Smooth muscle cell (in vitro differentiated cells): Measurements from ENCODE around the gene PCDHGA3. TPM values are rescaled to one million over a fixed set of nuclear protein-coding genes. Genes with fewer than 3 reads are reported as not detected.

Experiments used
- DNase-seq: peaks from one replicate; lab custom pipeline; 2025; ENCODE audit not compliant: unreplicated experiment; lab: John Stamatoyannopoulos, UW
- H2AFZ ChIP-seq: fragments of 200-600 bp; sonication (generic); 2 replicates; pipeline ENCODE4 v1.6.0; 2016; ENCODE audit warnings: antibody characterized with exemption, low read depth, mild to moderate bottlenecking
- H3F3A ChIP-seq: fragments of 200-600 bp; sonication (generic); 2 replicates; pipeline ENCODE4 v1.6.0; 2017; ENCODE audit warnings: antibody characterized with exemption, low read depth
- H3K27ac ChIP-seq: fragments of 200-600 bp; sonication (generic); 2 replicates; pipeline ENCODE4 v1.5.1; 2016; ENCODE audit warnings: low read depth, mild to moderate bottlenecking
- H3K27me3 ChIP-seq: fragments of 200-600 bp; sonication (generic); 2 replicates; pipeline ENCODE4 v1.6.1; 2016; ENCODE audit warnings: low read depth, mild to moderate bottlenecking
- H3K36me3 ChIP-seq: fragments of 200-600 bp; sonication (generic); 2 replicates; pipeline ENCODE4 v1.5.1; 2016; ENCODE audit warnings: low read depth
- H3K4me1 ChIP-seq: fragments of 200-600 bp; sonication (generic); 2 replicates; pipeline ENCODE4 v1.5.1; 2016; ENCODE audit warnings: low read depth
- H3K4me2 ChIP-seq: fragments of 200-600 bp; sonication (generic); 2 replicates; pipeline ENCODE4 v1.6.0; 2016; ENCODE audit warnings: mild to moderate bottlenecking
- H3K4me3 ChIP-seq: fragments of 200-600 bp; sonication (generic); 2 replicates; pipeline ENCODE4 v1.5.1; 2016; ENCODE audit warnings: mild to moderate bottlenecking
- H3K79me2 ChIP-seq: fragments of 200-600 bp; sonication (generic); 2 replicates; pipeline ENCODE4 v1.6.0; 2016; ENCODE audit warnings: low read depth, mild to moderate bottlenecking
- H3K9ac ChIP-seq: fragments of 200-600 bp; sonication (generic); 2 replicates; pipeline ENCODE4 v1.6.0; 2016; ENCODE audit warnings: low read depth
- H3K9me3 ChIP-seq: fragments of 200-600 bp; sonication (generic); replicated peaks from 2 replicates; pipeline ENCODE4 v1.5.1; 2016; ENCODE audit warnings: low read depth
- H4K20me1 ChIP-seq: fragments of 200-600 bp; sonication (generic); 2 replicates; pipeline ENCODE4 v1.6.0; 2016; ENCODE audit warnings: low read depth
- WGBS: methylation state at CpG from one replicate; pipeline ENCODE4 v1.1.7; 2016; ENCODE audit warnings: low lambda C conversion rate; 5-methylcytosine and 5-hydroxymethylcytosine counted together
- polyA plus RNA-seq: library from polyadenylated mRNA; unstranded; fragments of >200 nt; fragmentation: Nextera tagmentation; extraction: Ambion mirVana; gene quantifications from 2 replicates; pipeline ENCODE4 v1.2.1, GENCODE V29; 2016
- total RNA-seq: library from RNA; depleted of rRNA; stranded (reverse); fragments of >200 nt; gene quantifications from 2 replicates; pipeline ENCODE4 v1.2.3, GENCODE V29; 2014
- TF ChIP-seq, protein P1 (sequence below): fragments of 200-600 bp; sonication (generic); IDR thresholded peaks from 2 replicates; pipeline ENCODE4 v1.5.1; 2017; ENCODE audit warnings: borderline replicate concordance, mild to moderate bottlenecking, antibody characterized with exemption; ENCODE audit not compliant: insufficient read depth, poor library complexity, severe bottlenecking

Gene PCDHGA3
- total and polyA plus RNA-seq, 2 experiments from 2014 or later = not detected

DNA sequence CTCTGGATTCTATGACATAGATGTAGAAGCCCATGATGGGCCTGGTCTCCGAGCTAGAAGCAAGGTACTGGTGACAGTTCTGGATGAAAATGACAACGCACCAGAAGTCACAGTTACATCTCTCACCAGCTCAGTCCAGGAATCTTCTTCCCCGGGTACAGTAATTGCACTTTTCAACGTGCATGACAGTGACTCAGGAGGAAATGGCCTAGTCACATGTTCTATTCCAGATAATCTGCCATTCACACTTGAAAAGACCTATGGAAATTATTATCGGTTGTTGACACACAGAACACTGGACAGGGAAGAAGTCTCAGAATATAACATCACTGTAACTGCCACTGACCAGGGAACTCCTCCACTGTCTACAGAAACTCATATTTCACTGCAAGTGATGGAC is 12.5 kb downstream of the PCDHGA3 start:
- Histone ChIP-seq H3K79me2 (no peaks in the 10 kb centered on the region), H3K36me3 (no peaks in the 10 kb centered on the region), H3K27ac (no peak overlapping the region), H2AFZ (no peak overlapping the region), H4K20me1 (no peaks in the 10 kb centered on the region), H3K27me3 (no peaks in the 10 kb centered on the region), H3K4me3 (no peak overlapping the region), H3K9me3 (peaks cover 6% of the 10 kb centered on the region), H3K4me1 (no peaks in the 10 kb centered on the region), H3F3A (no peaks in the 10 kb centered on the region), H3K9ac (no peak overlapping the region), H3K4me2 (no peak overlapping the region)
- TF ChIP-seq, protein P1, sequence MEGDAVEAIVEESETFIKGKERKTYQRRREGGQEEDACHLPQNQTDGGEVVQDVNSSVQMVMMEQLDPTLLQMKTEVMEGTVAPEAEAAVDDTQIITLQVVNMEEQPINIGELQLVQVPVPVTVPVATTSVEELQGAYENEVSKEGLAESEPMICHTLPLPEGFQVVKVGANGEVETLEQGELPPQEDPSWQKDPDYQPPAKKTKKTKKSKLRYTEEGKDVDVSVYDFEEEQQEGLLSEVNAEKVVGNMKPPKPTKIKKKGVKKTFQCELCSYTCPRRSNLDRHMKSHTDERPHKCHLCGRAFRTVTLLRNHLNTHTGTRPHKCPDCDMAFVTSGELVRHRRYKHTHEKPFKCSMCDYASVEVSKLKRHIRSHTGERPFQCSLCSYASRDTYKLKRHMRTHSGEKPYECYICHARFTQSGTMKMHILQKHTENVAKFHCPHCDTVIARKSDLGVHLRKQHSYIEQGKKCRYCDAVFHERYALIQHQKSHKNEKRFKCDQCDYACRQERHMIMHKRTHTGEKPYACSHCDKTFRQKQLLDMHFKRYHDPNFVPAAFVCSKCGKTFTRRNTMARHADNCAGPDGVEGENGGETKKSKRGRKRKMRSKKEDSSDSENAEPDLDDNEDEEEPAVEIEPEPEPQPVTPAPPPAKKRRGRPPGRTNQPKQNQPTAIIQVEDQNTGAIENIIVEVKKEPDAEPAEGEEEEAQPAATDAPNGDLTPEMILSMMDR = no peak
- 84% methylated on average over 5 of the region's 5 CpGs for WGBS
- DNase-seq = no peak

DNA sequence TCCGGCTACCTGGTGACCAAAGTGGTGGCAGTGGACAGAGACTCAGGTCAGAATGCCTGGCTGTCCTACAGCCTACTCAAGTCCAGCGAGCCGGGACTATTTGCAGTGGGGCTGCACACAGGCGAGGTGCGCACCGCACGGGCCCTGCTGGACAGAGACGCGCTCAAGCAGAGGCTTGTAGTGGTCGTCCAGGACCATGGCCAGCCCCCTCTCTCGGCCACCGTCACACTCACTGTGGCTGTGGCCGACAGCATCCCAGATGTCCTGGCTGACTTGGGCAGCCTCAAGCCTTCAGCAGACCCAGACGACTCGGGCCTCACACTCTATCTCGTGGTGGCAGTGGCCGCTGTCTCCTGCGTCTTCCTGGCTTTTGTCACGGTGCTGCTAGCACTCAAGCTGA is 13.3 kb downstream of the PCDHGA3 start:
- Histone ChIP-seq H3K9ac (no peak overlapping the region), H3K27ac (no peak overlapping the region), H3K4me2 (no peak overlapping the region), H4K20me1 (no peaks in the 10 kb centered on the region), H3K79me2 (no peaks in the 10 kb centered on the region), H3K4me3 (no peak overlapping the region), H3K4me1 (no peaks in the 10 kb centered on the region), H3K36me3 (no peaks in the 10 kb centered on the region), H3F3A (no peaks in the 10 kb centered on the region), H2AFZ (no peak overlapping the region), H3K9me3 (peaks cover 6% of the 10 kb centered on the region), H3K27me3 (no peaks in the 10 kb centered on the region)
- TF ChIP-seq, protein P1 = no peak
- no peak for DNase-seq
- WGBS = 89% methylated on average over 19 of the region's 19 CpGs

- no peak within 1 kb of the TSS for H3K9ac ChIP-seq
- no peak within 1 kb of the TSS for H3K4me2 ChIP-seq
- WGBS = 82% methylated on average over 24 of the region's 24 CpGs
- no peak for DNase-seq
- no peaks in the 10 kb centered on the region for H3F3A ChIP-seq
- no peaks in the 10 kb centered on the region for H3K27me3 ChIP-seq
- no peaks in the 10 kb centered on the region for H3K36me3 ChIP-seq
- no peak within 1 kb of the TSS for H3K27ac ChIP-seq
- H2AFZ ChIP-seq = no peak within 1 kb of the TSS
- H4K20me1 ChIP-seq = no peaks in the 10 kb centered on the region
- no peaks in the 10 kb centered on the region for H3K79me2 ChIP-seq
- no peak within 1 kb of the TSS for H3K4me3 ChIP-seq
- TF ChIP-seq, protein P1 = peak; percentile 4
- no peaks in the 10 kb centered on the region for H3K4me1 ChIP-seq
- H3K9me3 ChIP-seq = peaks cover 6% of the 10 kb centered on the region
These were observed 16.3 kb downstream of the PCDHGA3 start, which contains the start of gene PCDHGB2 for GRCh38 chr5:141359790-141360426. TSS of gene PCDHGB2 (plus strand) at chr5:141359994. CDS start at chr5:141360136, 142 bp downstream.

GRCh38 chr5:141360685-141361084 is 17.1 kb downstream of the PCDHGA3 start:
- Histone ChIP-seq H3K79me2 (no peaks in the 10 kb centered on the region), H4K20me1 (no peaks in the 10 kb centered on the region), H3K36me3 (no peaks in the 10 kb centered on the region), H3K27ac (no peak overlapping the region), H3F3A (no peaks in the 10 kb centered on the region), H3K27me3 (no peaks in the 10 kb centered on the region), H3K4me3 (no peak overlapping the region), H3K4me2 (no peak overlapping the region), H2AFZ (no peak overlapping the region), H3K9ac (no peak overlapping the region), H3K4me1 (no peaks in the 10 kb centered on the region), H3K9me3 (peaks cover 6% of the 10 kb centered on the region)
- WGBS = 95% methylated on average over 15 of the region's 15 CpGs
- TF ChIP-seq, protein P1 = no peak
- DNase-seq = no peak
